ENCODE results near the gene F12.
A peak's percentile ranks its signal among the peaks of the same experiment; 100 is the strongest.

Gene F12

GRCh38 chr5:177409043-177409801 lies at the start of gene F12:
F12 (minus strand) TSS chr5:177409564; CDS start chr5:177409527, 37 bp downstream.
- DNase-seq (ENCODE audit: extremely low read depth in 1 of 2, low read depth in 1 of 2): no peak

- DNase-seq (ENCODE audit: extremely low read depth in 1 of 2, low read depth in 1 of 2): no peak
These were observed 49.6 kb upstream of the F12 start for GRCh38 chr5:177458912-177459350.

GRCh38 chr5:177457852-177458681 lies 48.7 kb upstream of the F12 start:
- no peak for DNase-seq (ENCODE audit: extremely low read depth in 1 of 2, low read depth in 1 of 2)

GRCh38 chr5:177456976-177457851 lies 47.9 kb upstream of the F12 start:
- peak in 1 of 2 donors; percentile 71 for DNase-seq (ENCODE audit: extremely low read depth in 1 of 2, low read depth in 1 of 2)

GRCh38 chr5:177456591-177456964 lies 47.2 kb upstream of the F12 start:
- DNase-seq (ENCODE audit: extremely low read depth in 1 of 2, low read depth in 1 of 2): no peak

- DNase-seq (ENCODE audit: extremely low read depth in 1 of 2, low read depth in 1 of 2): peak; percentile 86 to 95
These were observed 46.6 kb upstream of the F12 start for GRCh38 chr5:177455661-177456590.

- peak; percentile 85 to 86 for DNase-seq (ENCODE audit: extremely low read depth in 1 of 2, low read depth in 1 of 2)
These were observed 45.8 kb upstream of the F12 start for GRCh38 chr5:177455036-177455660.

GRCh38 chr5:177454397-177455035 lies 45.2 kb upstream of the F12 start:
- peak; percentile 83 to 90 for DNase-seq (ENCODE audit: extremely low read depth in 1 of 2, low read depth in 1 of 2)

GRCh38 chr5:177453852-177454396 lies 44.6 kb upstream of the F12 start:
- no peak for DNase-seq (ENCODE audit: extremely low read depth in 1 of 2, low read depth in 1 of 2)

GRCh38 chr5:177452688-177453638 lies 43.6 kb upstream of the F12 start:
- no peak for DNase-seq (ENCODE audit: extremely low read depth in 1 of 2, low read depth in 1 of 2)

- DNase-seq (ENCODE audit: extremely low read depth in 1 of 2, low read depth in 1 of 2): no peak
These were observed 41.5 kb upstream of the F12 start for GRCh38 chr5:177450667-177451424.

- DNase-seq (ENCODE audit: extremely low read depth in 1 of 2, low read depth in 1 of 2): no peak
These were observed 40.0 kb upstream of the F12 start for GRCh38 chr5:177449140-177450061.

- DNase-seq (ENCODE audit: extremely low read depth in 1 of 2, low read depth in 1 of 2): no peak
These were observed 39.0 kb upstream of the F12 start for GRCh38 chr5:177448244-177448950.

- no peak for DNase-seq (ENCODE audit: extremely low read depth in 1 of 2, low read depth in 1 of 2)
These were observed 38.4 kb upstream of the F12 start for GRCh38 chr5:177447611-177448243.

All from stimulated activated CD8-positive, alpha-beta memory T cell treated with anti-CD3 and anti-CD28 coated beads, Interleukin-7, amount 100 ng/mL, for 48 hours (primary cell).